Skin epidermis (tissue), 12 donors: Measurements from ENCODE around the gene SFXN5.

Source experiments
- H3K27ac ChIP-seq, 21 experiments: fragments of 200-600 bp; sonication (generic) in 11 of 21; one replicate each; pipeline ENCODE4 v1.5.0; 2020; ENCODE audit warnings: mild to moderate bottlenecking in 3 of 21, inconsistent platforms in 2 of 21, moderate library complexity in 2 of 21
- H3K4me3 ChIP-seq, 7 experiments: fragments of 200-600 bp; sonication (generic) in 2 of 7; one replicate each; pipeline ENCODE4 v1.5.0; 2020; ENCODE audit warnings: inconsistent platforms in 2 of 7, mild to moderate bottlenecking in 2 of 7, moderate library complexity in 1 of 7

SFXN5 gene

GRCh38 chr2:72895154-72895553 is 176.4 kb downstream of the SFXN5 start:
- Histone ChIP-seq H3K4me3 (no peak overlapping the region), H3K27ac (no peak overlapping the region)

GRCh38 chr2:72894514-72894913 is 177.0 kb downstream of the SFXN5 start:
- H3K4me3 ChIP-seq, result no peak overlapping the region
- no peak overlapping the region for H3K27ac ChIP-seq

DNA sequence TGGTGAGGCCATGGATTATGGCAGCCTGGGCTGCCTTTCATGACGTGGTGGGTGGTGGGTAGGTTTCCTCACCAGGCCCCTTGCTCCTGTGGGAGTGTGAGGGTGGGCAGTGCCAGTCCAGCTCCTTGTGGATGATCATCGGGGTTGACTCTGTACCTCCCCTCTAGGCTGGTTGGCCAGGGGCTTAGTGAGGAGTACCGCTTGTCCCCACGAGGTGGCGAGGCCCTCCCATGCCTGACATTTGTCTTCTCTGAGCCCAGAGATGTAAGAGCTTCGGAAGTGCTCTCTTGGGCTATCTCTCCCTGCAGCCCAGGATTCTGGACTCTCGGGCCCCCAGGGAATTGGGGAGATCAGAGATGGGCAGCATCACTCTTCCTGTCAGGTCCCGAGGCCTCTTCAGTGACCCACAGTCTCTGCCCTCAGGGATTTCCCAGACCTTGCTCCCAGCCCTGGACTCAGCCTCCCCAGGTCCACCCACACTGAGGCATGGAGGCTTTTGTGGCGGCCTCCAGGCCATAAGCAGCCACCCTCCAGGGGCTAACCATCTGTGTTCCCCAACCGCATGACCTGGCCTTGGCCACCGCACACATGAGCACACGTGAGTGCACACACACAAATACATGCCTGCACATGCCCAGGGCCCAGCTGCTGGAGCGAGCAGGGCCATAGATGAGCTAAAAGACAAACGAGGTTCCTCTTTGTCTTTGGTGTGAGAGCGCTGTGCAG is 177.8 kb downstream of the SFXN5 start:
- no peak overlapping the region for H3K27ac ChIP-seq
- no peak overlapping the region for H3K4me3 ChIP-seq

DNA sequence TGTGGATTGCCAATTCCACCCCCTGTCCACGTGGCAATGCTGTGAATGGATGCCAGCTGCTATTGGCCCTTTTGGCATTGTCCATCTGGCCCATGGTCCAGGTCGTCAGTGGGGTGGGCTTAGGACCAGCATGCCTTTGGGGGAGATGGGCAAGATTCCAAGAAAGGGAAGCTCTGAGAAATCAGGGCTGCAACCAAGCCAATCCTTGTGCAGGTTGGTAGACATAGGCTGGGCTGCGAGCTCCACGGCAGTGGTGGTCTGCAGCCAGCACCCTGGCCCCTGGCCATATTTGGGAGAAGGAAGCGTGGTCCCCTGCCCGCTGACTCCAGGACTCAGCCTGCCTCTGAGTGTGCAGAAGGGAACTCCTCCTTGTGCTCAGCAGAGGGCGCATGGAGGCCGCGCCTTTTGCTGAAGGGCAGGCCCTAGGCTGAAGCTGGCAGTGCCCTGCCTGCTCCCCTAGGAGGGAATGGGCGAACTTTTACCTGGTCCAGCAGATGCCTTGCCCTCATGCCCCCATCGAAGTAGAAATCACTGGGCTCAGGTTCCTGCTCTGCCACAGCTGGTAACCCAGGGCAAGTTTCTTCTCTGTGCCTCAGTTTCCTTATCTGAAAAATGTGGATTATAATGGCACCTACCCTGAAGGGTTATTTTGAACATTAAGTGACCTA is 178.9 kb downstream of the SFXN5 start:
- Histone ChIP-seq H3K27ac (no peak overlapping the region), H3K4me3 (no peak overlapping the region)
